ENCODE data around the gene TAGLN3.

- TF ChIP-seq, protein P1, sequence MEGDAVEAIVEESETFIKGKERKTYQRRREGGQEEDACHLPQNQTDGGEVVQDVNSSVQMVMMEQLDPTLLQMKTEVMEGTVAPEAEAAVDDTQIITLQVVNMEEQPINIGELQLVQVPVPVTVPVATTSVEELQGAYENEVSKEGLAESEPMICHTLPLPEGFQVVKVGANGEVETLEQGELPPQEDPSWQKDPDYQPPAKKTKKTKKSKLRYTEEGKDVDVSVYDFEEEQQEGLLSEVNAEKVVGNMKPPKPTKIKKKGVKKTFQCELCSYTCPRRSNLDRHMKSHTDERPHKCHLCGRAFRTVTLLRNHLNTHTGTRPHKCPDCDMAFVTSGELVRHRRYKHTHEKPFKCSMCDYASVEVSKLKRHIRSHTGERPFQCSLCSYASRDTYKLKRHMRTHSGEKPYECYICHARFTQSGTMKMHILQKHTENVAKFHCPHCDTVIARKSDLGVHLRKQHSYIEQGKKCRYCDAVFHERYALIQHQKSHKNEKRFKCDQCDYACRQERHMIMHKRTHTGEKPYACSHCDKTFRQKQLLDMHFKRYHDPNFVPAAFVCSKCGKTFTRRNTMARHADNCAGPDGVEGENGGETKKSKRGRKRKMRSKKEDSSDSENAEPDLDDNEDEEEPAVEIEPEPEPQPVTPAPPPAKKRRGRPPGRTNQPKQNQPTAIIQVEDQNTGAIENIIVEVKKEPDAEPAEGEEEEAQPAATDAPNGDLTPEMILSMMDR (conservative IDR thresholded peaks at IDR 0.05 in 1 of 2, IDR thresholded peaks at IDR 0.05 in 1 of 2; ENCODE audit: low read depth in 1 of 2, low read length in 2 of 2), result no peak
- no peak for TF ChIP-seq EZH2 (IDR thresholded peaks at IDR 0.05; ENCODE audit: low read length, missing control alignments)
Measured at GRCh38 chr3:112027826-112028225, 29.1 kb downstream of the TAGLN3 start.
